Caco-2 (cell line): ENCODE data around the gene FPR1. TPM values are rescaled to one million over a fixed set of nuclear protein-coding genes. Genes with fewer than 3 reads are reported as not detected.

Experiments used
- BruUV-seq: library from RNA; stranded (reverse); fragments of 400-500 nt; replicated peaks from 2 replicates; lab custom pipeline; 2021; lab: Mats Ljungman, UMichigan
- CTCF ChIA-PET: fragments of 300-600 bp; sonication (Branson Sonifier 250); formaldehyde crosslinking; loops from one replicate; lab custom pipeline; 2022; ENCODE audit warnings: antibody characterized with exemption; lab: Charles Lee
- POLR2A ChIA-PET: fragments of 300-600 bp; sonication (Branson Sonifier 250); formaldehyde crosslinking; loops from one replicate; lab custom pipeline; 2022; ENCODE audit warnings: antibody characterized with exemption; lab: Charles Lee
- DNase-seq, 2 experiments: peaks; one replicate each; pipeline versions ENCODE4 v3.0.0 to v3.0.0-alpha.2; 2020 to 2022
- H3K27me3 ChIP-seq: replicated peaks from 2 replicates; pipeline ENCODE4 v1.6.0; 2011; ENCODE audit warnings: low read length; ENCODE audit not compliant: control insufficient read depth, insufficient read depth
- H3K36me3 ChIP-seq: 2 replicates; pipeline ENCODE4 v1.5.1; 2011; ENCODE audit warnings: low read length; ENCODE audit not compliant: control insufficient read depth, insufficient read depth
- H3K4me1 ChIP-seq: fragments of 250-450 bp; sonication (Bioruptor Pico); 2 replicates; pipeline ENCODE4 v1.5.1; 2020; ENCODE audit warnings: mild to moderate bottlenecking
- H3K4me3 ChIP-seq: 2 replicates; pipeline ENCODE4 v1.5.1; 2011; ENCODE audit warnings: low read depth, mild to moderate bottlenecking, control low read depth, low read length
- H3K9me3 ChIP-seq: fragments of 250-450 bp; sonication (Bioruptor Pico); 2 replicates; pipeline ENCODE4 v1.5.1; 2020; ENCODE audit warnings: mild to moderate bottlenecking, moderate library complexity
- H3K27ac Mint-ChIP-seq: one replicate; pipeline ENCODE4 v1.8.0; 2022; ENCODE audit warnings: mixed read lengths; ENCODE audit not compliant: unreplicated experiment
- H3K27me3 Mint-ChIP-seq: one replicate; pipeline ENCODE4 v1.8.0; 2022; ENCODE audit warnings: mixed read lengths; ENCODE audit not compliant: insufficient read depth, unreplicated experiment
- H3K36me3 Mint-ChIP-seq: one replicate; pipeline ENCODE4 v1.8.0; 2022; ENCODE audit warnings: mild to moderate bottlenecking, mixed read lengths; ENCODE audit not compliant: insufficient read depth, unreplicated experiment
- H3K4me1 Mint-ChIP-seq: one replicate; pipeline ENCODE4 v1.8.0; 2022; ENCODE audit warnings: low read depth, mixed read lengths; ENCODE audit not compliant: unreplicated experiment
- H3K4me3 Mint-ChIP-seq: one replicate; pipeline ENCODE4 v1.8.0; 2022; ENCODE audit warnings: mild to moderate bottlenecking, moderate library complexity, mixed read lengths; ENCODE audit not compliant: unreplicated experiment
- H3K9me3 Mint-ChIP-seq: one replicate; pipeline ENCODE4 v1.8.0; 2022; ENCODE audit warnings: mixed read lengths; ENCODE audit not compliant: unreplicated experiment
- intact Hi-C: fragments of 100-400 bp; cut with micrococcal nuclease; formaldehyde crosslinking; loops from one replicate; pipeline ENCODE4 v1.10.0; 2022; ENCODE audit not compliant: unreplicated experiment
- total RNA-seq: library from RNA; stranded (reverse); gene quantifications from 2 replicates; pipeline ENCODE4 v1.2.3, GENCODE V29; 2022
- TF ChIP-seq, protein P1 (sequence below), 2 experiments: fragments of 200-600 bp in 1 of 2; IDR thresholded peaks; 1 replicate in 1 of 2; 2 replicates in 1 of 2; pipeline versions ENCODE4 v1.5.1 to v1.8.0; 2011 to 2022; ENCODE audit warnings: antibody characterized with exemption in 1 of 2, control low read depth in 1 of 2, inconsistent platforms in 1 of 2, low read depth in 1 of 2, low read length in 1 of 2, mild to moderate bottlenecking in 1 of 2, moderate library complexity in 1 of 2; ENCODE audit not compliant: insufficient read depth in 1 of 2, severe bottlenecking in 1 of 2, unreplicated experiment in 1 of 2

The FPR1 gene
- total RNA-seq, 1 experiment from 2014 or later: not detected

DNA sequence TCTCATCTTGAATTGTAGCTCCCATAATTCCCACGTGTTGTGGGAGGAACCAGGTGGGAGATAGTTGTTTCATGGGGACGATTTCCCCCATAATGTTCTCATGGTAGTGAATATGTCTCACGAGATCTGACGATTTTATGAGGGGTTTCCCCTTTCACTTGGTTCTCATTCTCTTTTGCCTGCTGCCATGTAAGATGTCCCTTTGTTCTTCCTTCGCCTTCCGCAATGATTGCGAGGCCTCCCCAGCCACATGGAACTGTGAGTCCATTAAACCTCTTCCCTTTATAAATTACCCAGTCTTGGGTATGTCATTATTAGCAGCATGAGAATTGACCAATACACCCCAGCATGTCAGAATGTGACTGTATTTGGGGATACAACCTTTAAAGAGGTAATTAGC, 3.9 kb upstream of the FPR1 start:
- no peaks in the 10 kb centered on the region for H3K36me3 Mint-ChIP-seq
- Histone ChIP-seq H3K4me3 (no peak overlapping the region), H3K9me3 (no peaks in the 10 kb centered on the region), H3K36me3 (no peaks in the 10 kb centered on the region), H3K4me1 (no peaks in the 10 kb centered on the region), H3K27me3 (no peaks in the 10 kb centered on the region)
- peaks cover 3% of the 10 kb centered on the region for H3K27me3 Mint-ChIP-seq
- no TSS peak for BruUV-seq
- ChIA-PET POLR2A (no interaction called here), CTCF (no interaction called here)
- intact Hi-C loops: no loop called here
- H3K4me3 Mint-ChIP-seq: no peak overlapping the region
- no peak overlapping the region for H3K27ac Mint-ChIP-seq
- no peak for DNase-seq
- TF ChIP-seq, protein P1, sequence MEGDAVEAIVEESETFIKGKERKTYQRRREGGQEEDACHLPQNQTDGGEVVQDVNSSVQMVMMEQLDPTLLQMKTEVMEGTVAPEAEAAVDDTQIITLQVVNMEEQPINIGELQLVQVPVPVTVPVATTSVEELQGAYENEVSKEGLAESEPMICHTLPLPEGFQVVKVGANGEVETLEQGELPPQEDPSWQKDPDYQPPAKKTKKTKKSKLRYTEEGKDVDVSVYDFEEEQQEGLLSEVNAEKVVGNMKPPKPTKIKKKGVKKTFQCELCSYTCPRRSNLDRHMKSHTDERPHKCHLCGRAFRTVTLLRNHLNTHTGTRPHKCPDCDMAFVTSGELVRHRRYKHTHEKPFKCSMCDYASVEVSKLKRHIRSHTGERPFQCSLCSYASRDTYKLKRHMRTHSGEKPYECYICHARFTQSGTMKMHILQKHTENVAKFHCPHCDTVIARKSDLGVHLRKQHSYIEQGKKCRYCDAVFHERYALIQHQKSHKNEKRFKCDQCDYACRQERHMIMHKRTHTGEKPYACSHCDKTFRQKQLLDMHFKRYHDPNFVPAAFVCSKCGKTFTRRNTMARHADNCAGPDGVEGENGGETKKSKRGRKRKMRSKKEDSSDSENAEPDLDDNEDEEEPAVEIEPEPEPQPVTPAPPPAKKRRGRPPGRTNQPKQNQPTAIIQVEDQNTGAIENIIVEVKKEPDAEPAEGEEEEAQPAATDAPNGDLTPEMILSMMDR (IDR thresholded peaks at IDR 0.05; ENCODE audit: insufficient read depth in 1 of 2, low read depth in 1 of 2, low read length in 1 of 2, severe bottlenecking in 1 of 2, unreplicated experiment in 1 of 2): no peak
- H3K4me1 Mint-ChIP-seq: no peaks in the 10 kb centered on the region
- peaks cover 40% of the 10 kb centered on the region for H3K9me3 Mint-ChIP-seq

DNA sequence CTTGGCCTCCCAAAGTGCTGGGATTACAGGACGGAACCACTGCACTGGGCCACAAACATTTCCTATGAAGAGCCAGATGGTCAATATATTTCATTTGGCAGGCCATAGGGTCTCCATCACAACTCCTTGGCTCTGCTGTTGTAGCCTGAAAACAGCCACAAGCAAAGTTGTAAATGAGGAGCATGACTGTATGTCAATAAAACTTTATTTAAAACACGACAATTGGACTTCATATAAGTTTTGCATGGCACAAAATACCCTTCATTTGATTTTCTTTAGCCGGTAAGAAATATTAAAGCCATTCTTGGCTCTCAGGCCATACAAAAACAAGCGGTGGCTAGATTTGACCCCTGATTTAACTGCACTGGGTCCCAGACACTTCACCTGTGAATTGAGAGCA, 3.1 kb upstream of the FPR1 start:
- no peak overlapping the region for H3K27ac Mint-ChIP-seq
- intact Hi-C loops: no loop called here
- TF ChIP-seq, protein P1 (IDR thresholded peaks at IDR 0.05; ENCODE audit: insufficient read depth in 1 of 2, low read depth in 1 of 2, low read length in 1 of 2, severe bottlenecking in 1 of 2, unreplicated experiment in 1 of 2): no peak
- H3K27me3 Mint-ChIP-seq: peaks cover 3% of the 10 kb centered on the region
- no peak for DNase-seq
- Histone ChIP-seq H3K27me3 (no peaks in the 10 kb centered on the region), H3K9me3 (no peaks in the 10 kb centered on the region), H3K36me3 (no peaks in the 10 kb centered on the region), H3K4me3 (no peak overlapping the region), H3K4me1 (no peaks in the 10 kb centered on the region)
- CTCF ChIA-PET: no interaction called here
- H3K4me3 Mint-ChIP-seq: no peak overlapping the region
- H3K9me3 Mint-ChIP-seq: peaks cover 37% of the 10 kb centered on the region
- H3K4me1 Mint-ChIP-seq: no peaks in the 10 kb centered on the region
- BruUV-seq: no TSS peak
- no peaks in the 10 kb centered on the region for H3K36me3 Mint-ChIP-seq
- POLR2A ChIA-PET: no interaction called here

DNA sequence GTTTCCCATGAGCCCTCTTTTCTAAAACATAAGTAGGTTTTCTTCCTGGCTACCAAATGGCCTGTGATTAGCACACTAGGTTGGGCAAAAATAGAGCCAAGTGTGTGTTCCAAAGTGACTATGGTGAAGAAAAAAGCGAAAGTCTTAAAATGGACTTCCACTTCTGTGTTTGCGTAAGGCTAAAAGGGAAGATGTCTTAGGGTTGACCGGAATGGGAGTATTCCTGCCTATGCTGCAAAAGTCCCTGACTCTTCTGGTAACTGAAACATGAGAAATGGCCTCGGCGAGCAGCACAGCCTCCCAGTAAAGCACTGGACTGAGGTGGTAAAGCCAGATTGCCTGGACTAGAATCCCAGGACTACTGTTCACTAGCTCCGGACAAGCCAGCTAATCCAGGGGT, 2.4 kb upstream of the FPR1 start:
- Mint-ChIP-seq H3K4me3 (no peak overlapping the region), H3K4me1 (no peaks in the 10 kb centered on the region), H3K36me3 (no peaks in the 10 kb centered on the region), H3K9me3 (peaks cover 38% of the 10 kb centered on the region), H3K27me3 (peaks cover 3% of the 10 kb centered on the region), H3K27ac (no peak overlapping the region)
- BruUV-seq: no TSS peak
- POLR2A ChIA-PET: no interaction called here
- H3K27me3 ChIP-seq: no peaks in the 10 kb centered on the region
- no peak overlapping the region for H3K4me3 ChIP-seq
- TF ChIP-seq, protein P1 (IDR thresholded peaks at IDR 0.05; ENCODE audit: insufficient read depth in 1 of 2, low read depth in 1 of 2, low read length in 1 of 2, severe bottlenecking in 1 of 2, unreplicated experiment in 1 of 2): no peak
- no peaks in the 10 kb centered on the region for H3K9me3 ChIP-seq
- intact Hi-C loops: no loop called here
- no peaks in the 10 kb centered on the region for H3K4me1 ChIP-seq
- H3K36me3 ChIP-seq: no peaks in the 10 kb centered on the region
- DNase-seq: no peak
- CTCF ChIA-PET: no interaction called here
